AG09319 (cell line): ENCODE results near the gene MTAP.

Experiments
- DNase-seq: peaks from one replicate; pipeline ENCODE4 v3.0.0-alpha.2; 2010; ENCODE audit warnings: low read depth; ENCODE audit errors: extremely low read depth
- CTCF ChIP-seq: IDR thresholded peaks from 2 replicates; pipeline ENCODE4 v1.5.1; 2011; ENCODE audit warnings: low read depth, mild to moderate bottlenecking, inconsistent platforms, low read length, moderate library complexity

The MTAP gene

GRCh38 chr9:21889673-21890072 is 87.2 kb downstream of the MTAP start:
- DNase-seq, result no peak
- no peak for TF ChIP-seq CTCF

GRCh38 chr9:21890696-21891095 is 88.3 kb downstream of the MTAP start:
- no peak for TF ChIP-seq CTCF
- no peak for DNase-seq

- no peak for TF ChIP-seq CTCF
- no peak for DNase-seq
Measured at GRCh38 chr9:21901546-21901945, 99.1 kb downstream of the MTAP start.

- no peak for TF ChIP-seq CTCF
- no peak for DNase-seq
Measured at GRCh38 chr9:21902136-21902535, 99.7 kb downstream of the MTAP start.

- DNase-seq, result no peak
- no peak for TF ChIP-seq CTCF
Measured at GRCh38 chr9:21903380-21903965, 101.0 kb downstream of the MTAP start.

- TF ChIP-seq CTCF, result no peak
- DNase-seq, result no peak
Measured at GRCh38 chr9:21904371-21904770, 101.9 kb downstream of the MTAP start.

- no peak for DNase-seq
- no peak for TF ChIP-seq CTCF
Measured at GRCh38 chr9:21904776-21905175, 102.3 kb downstream of the MTAP start.
